ENCODE data around the gene DLX2. TPM values are rescaled to one million over a fixed set of nuclear protein-coding genes. Genes with fewer than 3 reads are reported as not detected.

The DLX2 gene
- total RNA-seq, 1 experiment from 2014 or later = 0.64 TPM

- peak; percentile 42 for DNase-seq (ENCODE audit: low spot score)
These were observed 8.2 kb downstream of the DLX2 start for GRCh38 chr2:172094294-172095145.

GRCh38 chr2:172093416-172094293 is 9.0 kb downstream of the DLX2 start:
- no peak for DNase-seq (ENCODE audit: low spot score)

GRCh38 chr2:172092716-172093415 is 9.8 kb downstream of the DLX2 start:
- DNase-seq (ENCODE audit: low spot score) = no peak

GRCh38 chr2:172091761-172092566 is 10.7 kb downstream of the DLX2 start:
- DNase-seq (ENCODE audit: low spot score) = no peak

- DNase-seq (ENCODE audit: low spot score) = no peak
These were observed 11.6 kb downstream of the DLX2 start for GRCh38 chr2:172091000-172091641.

- no peak for DNase-seq (ENCODE audit: low spot score)
These were observed 12.4 kb downstream of the DLX2 start for GRCh38 chr2:172090044-172090961.

GRCh38 chr2:172089633-172090032 is 13.1 kb downstream of the DLX2 start:
- no peak for DNase-seq (ENCODE audit: low spot score)

GRCh38 chr2:172089005-172089504 is 13.6 kb downstream of the DLX2 start:
- DNase-seq (ENCODE audit: low spot score) = no peak

GRCh38 chr2:172088245-172089004 is 14.3 kb downstream of the DLX2 start:
- DNase-seq (ENCODE audit: low spot score) = no peak

GRCh38 chr2:172087780-172088244 is 14.9 kb downstream of the DLX2 start:
- no peak for DNase-seq (ENCODE audit: low spot score)

- DNase-seq (ENCODE audit: low spot score) = no peak
These were observed 15.4 kb downstream of the DLX2 start for GRCh38 chr2:172087207-172087779.

GRCh38 chr2:172086241-172087206 is 16.2 kb downstream of the DLX2 start:
- DNase-seq (ENCODE audit: low spot score) = no peak

- no peak for DNase-seq (ENCODE audit: low spot score)
These were observed 17.1 kb downstream of the DLX2 start, which contains the start of gene DLX1 for GRCh38 chr2:172085460-172086159. TSS of gene DLX1 (plus strand) at chr2:172085507. CDS start at chr2:172085678, 171 bp downstream.

GRCh38 chr2:172084645-172085459 is 17.8 kb downstream of the DLX2 start:
- peak; percentile 95 for DNase-seq (ENCODE audit: low spot score)

GRCh38 chr2:172084395-172084644 is 18.4 kb downstream of the DLX2 start:
- DNase-seq (ENCODE audit: low spot score) = peak; percentile 58
